NT2/D1 (cell line): Measurements from ENCODE around the gene AMELX.

Experiments
- DNase-seq: peaks from one replicate; pipeline ENCODE4 v3.0.0-alpha.2; 2011; ENCODE audit warnings: low read depth, low spot score
- H3K27me3 ChIP-seq: 2 replicates; pipeline ENCODE4 v1.6.0; 2011; ENCODE audit warnings: mild to moderate bottlenecking; ENCODE audit not compliant: insufficient read length, insufficient read depth
- H3K36me3 ChIP-seq: 2 replicates; pipeline ENCODE4 v1.6.1; 2011; ENCODE audit warnings: mild to moderate bottlenecking, low read length, mixed read lengths; ENCODE audit not compliant: insufficient read depth, insufficient read length
- H3K4me1 ChIP-seq: 2 replicates; pipeline ENCODE4 v1.5.1; 2011; ENCODE audit not compliant: insufficient read depth, insufficient read length
- H3K4me3 ChIP-seq: 2 replicates; pipeline ENCODE4 v1.5.1; 2011; ENCODE audit warnings: low read depth; ENCODE audit not compliant: insufficient read length
- H3K9ac ChIP-seq: 2 replicates; pipeline ENCODE4 v1.6.0; 2011; ENCODE audit warnings: low read depth; ENCODE audit not compliant: insufficient read length
- H3K9me3 ChIP-seq: 2 replicates; pipeline ENCODE4 v1.5.1; 2011; ENCODE audit warnings: mild to moderate bottlenecking, low read length; ENCODE audit not compliant: insufficient read depth
- SUZ12 ChIP-seq: IDR thresholded peaks from 2 replicates; pipeline ENCODE4 v1.6.1; 2011; ENCODE audit not compliant: insufficient read length, insufficient read depth; ENCODE audit errors: extremely low read depth
- YY1 ChIP-seq: IDR thresholded peaks from 2 replicates; pipeline ENCODE4 v1.6.1; 2011; ENCODE audit not compliant: insufficient read length, insufficient read depth
- ZNF274 ChIP-seq: IDR thresholded peaks from 2 replicates; pipeline ENCODE4 v1.6.1; 2011; ENCODE audit warnings: mild to moderate bottlenecking, low read depth, low read length

AMELX gene

DNA sequence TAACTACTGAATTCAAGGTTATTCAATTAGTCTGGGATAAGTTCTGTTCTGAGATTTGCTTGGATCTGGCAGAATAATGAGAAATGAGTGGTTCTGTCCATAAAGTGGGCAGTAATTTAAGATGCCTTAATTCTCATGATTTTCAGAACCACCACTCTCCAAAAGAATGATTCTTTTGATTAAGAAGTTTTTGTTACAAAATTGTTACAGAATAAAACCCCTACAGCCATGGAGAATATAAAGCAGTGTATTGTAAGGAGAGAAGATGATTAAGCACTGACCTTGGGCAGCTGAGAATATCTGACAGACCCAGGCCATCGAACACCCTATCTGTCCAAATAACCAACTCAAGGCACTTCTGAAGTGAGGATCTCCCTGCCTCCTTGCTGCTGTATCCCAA, 12.4 kb downstream of the AMELX start:
- no peak overlapping the region for H3K9ac ChIP-seq
- DNase-seq, result no peak
- H3K4me3 ChIP-seq, result no peak overlapping the region
- no peaks in the 10 kb centered on the region for H3K4me1 ChIP-seq
- no peaks in the 10 kb centered on the region for H3K27me3 ChIP-seq
- TF ChIP-seq ZNF274 (no peak), SUZ12 (no peak), YY1 (no peak)
- no peaks in the 10 kb centered on the region for H3K36me3 ChIP-seq
- H3K9me3 ChIP-seq, result no peaks in the 10 kb centered on the region

DNA sequence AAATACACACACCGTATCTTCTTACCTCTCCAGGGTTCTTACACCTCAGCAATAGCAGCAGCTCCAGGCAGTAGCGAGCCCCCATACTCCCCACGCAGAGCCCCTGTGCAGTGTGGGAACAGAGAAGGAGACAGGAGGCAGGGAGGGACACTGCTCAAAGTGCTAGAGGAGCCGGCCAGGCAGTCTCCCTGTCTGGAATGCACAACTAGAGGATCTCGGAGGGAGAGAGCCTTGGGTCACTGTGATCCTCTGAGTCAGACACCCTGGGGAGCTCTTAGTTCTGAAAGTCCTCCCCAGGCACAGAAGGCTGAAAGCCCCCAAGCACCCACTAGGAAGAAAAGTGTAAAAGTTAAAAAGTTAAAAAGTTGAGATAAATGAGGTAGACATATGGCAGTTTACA, 16.0 kb downstream of the AMELX start:
- Histone ChIP-seq H3K27me3 (no peaks in the 10 kb centered on the region), H3K36me3 (no peaks in the 10 kb centered on the region), H3K4me3 (no peak overlapping the region), H3K9me3 (no peaks in the 10 kb centered on the region), H3K4me1 (no peaks in the 10 kb centered on the region), H3K9ac (no peak overlapping the region)
- no peak for TF ChIP-seq ZNF274
- TF ChIP-seq YY1, result no peak
- TF ChIP-seq SUZ12, result no peak
- no peak for DNase-seq

DNA sequence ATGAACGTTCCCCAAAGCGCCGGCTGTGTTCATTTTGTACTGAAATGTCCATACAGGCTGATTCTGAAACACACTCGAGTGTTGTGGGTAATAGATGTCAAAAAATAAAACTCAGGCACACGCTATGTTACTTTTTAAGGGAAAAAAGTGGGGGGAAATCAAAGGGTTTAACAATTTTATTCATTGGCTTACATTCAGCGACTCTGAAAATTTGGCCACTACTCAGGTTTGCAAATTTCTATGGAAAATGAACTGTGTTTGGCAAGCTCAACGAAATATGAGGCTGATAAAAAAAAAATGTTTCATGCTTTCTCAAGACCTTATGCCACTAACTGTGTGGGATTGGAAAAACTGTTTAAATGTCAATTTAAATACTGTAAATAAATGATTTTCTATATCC, 18.5 kb downstream of the AMELX start:
- no peak overlapping the region for H3K4me3 ChIP-seq
- no peaks in the 10 kb centered on the region for H3K9me3 ChIP-seq
- H3K36me3 ChIP-seq, result no peaks in the 10 kb centered on the region
- H3K9ac ChIP-seq, result no peak overlapping the region
- H3K27me3 ChIP-seq, result no peaks in the 10 kb centered on the region
- no peaks in the 10 kb centered on the region for H3K4me1 ChIP-seq
- no peak for TF ChIP-seq YY1
- TF ChIP-seq ZNF274, result no peak
- TF ChIP-seq SUZ12, result no peak
- no peak for DNase-seq

DNA sequence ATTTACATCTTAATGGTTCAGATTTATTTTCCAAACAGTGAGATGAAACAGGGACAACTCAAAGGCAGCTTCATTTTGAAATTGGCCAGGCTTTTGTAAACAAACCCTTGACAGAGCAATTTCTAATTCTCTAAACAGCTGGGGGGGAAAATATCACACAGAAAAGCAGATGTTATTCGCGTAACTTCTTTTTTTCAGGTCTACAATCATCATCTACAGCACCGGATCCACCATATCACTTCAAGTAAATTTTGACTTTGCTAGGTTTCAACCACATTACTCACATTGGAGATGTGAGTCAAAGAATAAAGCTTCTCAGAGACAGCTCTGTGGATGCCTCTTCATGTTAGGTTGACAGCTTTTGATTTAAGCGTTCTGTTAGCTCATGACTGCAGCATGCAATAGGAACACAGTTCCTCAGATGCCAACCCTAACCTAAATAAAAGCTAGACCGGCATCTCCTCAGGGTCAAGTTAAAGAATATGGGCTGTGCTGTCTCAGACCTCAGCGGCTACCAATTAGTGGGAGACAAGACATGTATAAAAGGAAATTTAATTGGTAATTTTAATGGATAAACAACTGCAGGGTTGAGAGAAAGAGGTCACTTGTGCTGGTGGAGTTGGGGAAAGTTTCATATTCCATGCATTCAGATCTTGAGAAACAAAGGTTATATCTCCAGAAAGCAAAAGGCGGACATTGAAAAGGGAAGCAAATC, 26.8 kb downstream of the AMELX start:
- no peaks in the 10 kb centered on the region for H3K4me1 ChIP-seq
- TF ChIP-seq YY1, result no peak
- no peak for TF ChIP-seq SUZ12
- TF ChIP-seq ZNF274, result no peak
- H3K36me3 ChIP-seq, result no peaks in the 10 kb centered on the region
- DNase-seq, result no peak
- H3K9ac ChIP-seq, result no peak overlapping the region
- no peaks in the 10 kb centered on the region for H3K9me3 ChIP-seq
- no peaks in the 10 kb centered on the region for H3K27me3 ChIP-seq
- no peak overlapping the region for H3K4me3 ChIP-seq

DNA sequence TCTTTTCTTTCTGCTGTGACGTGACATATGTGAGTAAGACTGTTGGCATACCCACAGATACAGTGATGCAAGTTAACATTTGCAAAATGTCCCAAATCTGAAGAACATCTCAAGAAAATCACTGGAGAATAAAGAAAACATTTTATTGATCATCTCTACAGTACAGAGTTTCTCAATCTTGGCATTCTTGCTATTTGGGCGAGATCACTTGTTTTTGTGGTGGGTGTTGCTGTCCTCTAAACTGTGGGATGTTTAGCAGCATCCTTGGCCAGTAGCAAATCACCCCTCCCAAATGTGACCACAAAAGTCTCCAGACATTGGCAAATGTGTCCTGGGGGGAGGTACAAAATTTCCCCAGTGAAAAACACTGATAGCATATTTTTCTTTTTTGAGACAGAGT, 28.8 kb downstream of the AMELX start:
- no peak for DNase-seq
- Histone ChIP-seq H3K27me3 (no peaks in the 10 kb centered on the region), H3K4me3 (no peak overlapping the region), H3K36me3 (no peaks in the 10 kb centered on the region), H3K9me3 (no peaks in the 10 kb centered on the region), H3K4me1 (no peaks in the 10 kb centered on the region), H3K9ac (no peak overlapping the region)
- TF ChIP-seq ZNF274 (no peak), YY1 (no peak), SUZ12 (no peak)

DNA sequence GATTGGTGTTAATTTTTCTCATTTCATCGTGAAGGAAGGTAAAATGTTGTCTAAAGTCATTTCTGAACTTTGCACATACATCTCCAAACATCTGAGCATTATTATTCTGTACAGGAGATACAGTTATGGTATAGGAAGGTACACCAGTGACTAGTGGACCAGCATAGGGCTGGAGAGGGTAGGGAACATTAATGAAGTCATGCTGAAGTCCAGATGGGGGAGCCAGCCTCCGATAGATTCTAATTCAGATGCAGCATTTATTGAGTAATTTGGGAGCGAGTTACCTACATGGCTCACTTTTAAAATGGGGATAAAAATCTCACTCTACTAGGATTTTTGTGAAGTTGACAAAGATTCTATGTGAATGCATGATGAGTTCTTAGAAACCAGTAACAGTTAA, 34.9 kb downstream of the AMELX start:
- no peak for TF ChIP-seq ZNF274
- no peak for DNase-seq
- no peaks in the 10 kb centered on the region for H3K36me3 ChIP-seq
- H3K9ac ChIP-seq, result no peak overlapping the region
- no peaks in the 10 kb centered on the region for H3K27me3 ChIP-seq
- H3K4me3 ChIP-seq, result no peak overlapping the region
- H3K9me3 ChIP-seq, result no peaks in the 10 kb centered on the region
- no peaks in the 10 kb centered on the region for H3K4me1 ChIP-seq

DNA sequence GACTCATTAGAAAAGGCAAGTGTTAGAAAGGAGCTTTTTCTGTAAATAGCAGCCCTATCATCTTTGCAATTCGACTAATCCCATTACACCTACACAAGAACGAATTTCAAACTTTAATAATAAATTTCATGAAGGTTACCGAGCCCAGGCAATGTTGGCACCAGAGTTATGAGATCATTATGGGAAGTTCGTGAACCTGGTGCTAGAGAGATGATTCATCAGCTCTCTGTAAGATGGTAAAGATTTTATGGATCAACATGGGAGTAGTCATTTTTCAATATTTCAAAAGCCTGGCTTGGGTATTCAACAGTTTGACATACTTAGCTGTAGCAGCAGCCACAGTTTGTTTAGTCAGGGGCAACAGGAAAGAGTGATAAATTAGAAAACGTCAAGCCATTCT, 35.8 kb downstream of the AMELX start:
- H3K9me3 ChIP-seq, result no peaks in the 10 kb centered on the region
- no peak overlapping the region for H3K4me3 ChIP-seq
- H3K36me3 ChIP-seq, result no peaks in the 10 kb centered on the region
- no peaks in the 10 kb centered on the region for H3K4me1 ChIP-seq
- no peak for DNase-seq
- TF ChIP-seq YY1, result no peak
- no peak for TF ChIP-seq ZNF274
- TF ChIP-seq SUZ12, result no peak
- H3K27me3 ChIP-seq, result no peaks in the 10 kb centered on the region
- H3K9ac ChIP-seq, result no peak overlapping the region
